DND-41 (cell line): ENCODE measurements around the gene ABHD16A.

ENCODE experiments used
- ATAC-seq: fragments of 200-7000 bp; cut with Tn5 transposase; 3 replicates; pipeline ENCODE4 v1.9.1; 2021; ENCODE audit warnings: low read depth; ENCODE audit not compliant: insufficient read depth
- DNase-seq: peaks from one replicate; pipeline ENCODE4 v3.0.0-alpha.2; 2020
- H2AFZ ChIP-seq: 2 replicates; pipeline ENCODE4 v1.6.0; 2012; ENCODE audit warnings: low read depth, low read length
- H3K27ac ChIP-seq: 2 replicates; pipeline ENCODE4 v1.5.1; 2012; ENCODE audit warnings: low read length, inconsistent platforms
- H3K27me3 ChIP-seq: fragments of 200-600 bp; sonication (generic); 2 replicates; pipeline ENCODE4 v1.6.0; 2012; ENCODE audit warnings: low read length, mild to moderate bottlenecking, inconsistent platforms; ENCODE audit not compliant: insufficient read depth, poor library complexity
- H3K36me3 ChIP-seq: 2 replicates; pipeline ENCODE4 v1.5.1; 2012; ENCODE audit warnings: low read length, inconsistent platforms; ENCODE audit not compliant: insufficient read depth
- H3K4me1 ChIP-seq: 2 replicates; pipeline ENCODE4 v1.5.1; 2012; ENCODE audit warnings: mild to moderate bottlenecking, low read length; ENCODE audit not compliant: insufficient read depth
- H3K4me2 ChIP-seq: 2 replicates; pipeline ENCODE4 v1.6.0; 2012; ENCODE audit warnings: mild to moderate bottlenecking, moderate library complexity, low read length, inconsistent platforms; ENCODE audit not compliant: insufficient read depth
- H3K4me3 ChIP-seq, 2 experiments: fragments of 200-600 bp in 1 of 2; shearing (Covaris generic) in 1 of 2; 2 replicates each; pipeline ENCODE4 v1.5.1; 2012 to 2016; ENCODE audit warnings: inconsistent platforms in 2 of 2, low read length in 2 of 2, mild to moderate bottlenecking in 2 of 2, low read depth in 1 of 2, moderate library complexity in 1 of 2
- H3K79me2 ChIP-seq: 2 replicates; pipeline ENCODE4 v1.6.0; 2012; ENCODE audit warnings: low read length, inconsistent platforms; ENCODE audit not compliant: insufficient read depth
- H3K9ac ChIP-seq: 2 replicates; pipeline ENCODE4 v1.6.0; 2012; ENCODE audit warnings: low read depth, mild to moderate bottlenecking, inconsistent platforms, low read length, moderate library complexity
- H3K9me3 ChIP-seq: 2 replicates; pipeline ENCODE4 v1.5.1; 2012; ENCODE audit warnings: low read length, moderate library complexity, mild to moderate bottlenecking, inconsistent platforms; ENCODE audit not compliant: insufficient read depth, severe bottlenecking
- H4K20me1 ChIP-seq: 2 replicates; pipeline ENCODE4 v1.6.0; 2012; ENCODE audit warnings: low read length; ENCODE audit not compliant: insufficient read depth
- CTCF ChIP-seq: IDR thresholded peaks from 2 replicates; pipeline ENCODE4 v1.5.1; 2012; ENCODE audit warnings: borderline replicate concordance, low read length, moderate library complexity, mild to moderate bottlenecking; ENCODE audit not compliant: poor library complexity, severe bottlenecking; ENCODE audit errors: extremely low read depth
- EZH2 ChIP-seq: IDR thresholded peaks from 3 replicates; pipeline ENCODE4 v1.6.1; 2012; ENCODE audit warnings: borderline replicate concordance, low read depth, mild to moderate bottlenecking, moderate library complexity, low read length, inconsistent platforms; ENCODE audit not compliant: severe bottlenecking

The ABHD16A gene

GRCh38 chr6:31639449-31639861 is 63.7 kb downstream of the ABHD16A start:
- Histone ChIP-seq H3K4me3 (no peak overlapping the region), H4K20me1 (peaks cover 40% of the 10 kb centered on the region), H3K36me3 (peaks cover 93% of the 10 kb centered on the region), H3K4me1 (no peaks in the 10 kb centered on the region), H3K9me3 (no peaks in the 10 kb centered on the region), H3K4me2 (no peak overlapping the region), H3K27me3 (no peaks in the 10 kb centered on the region), H3K9ac (no peak overlapping the region), H3K79me2 (peaks cover 6% of the 10 kb centered on the region; the same call in 1 of the 2 replicates), H2AFZ (no peak overlapping the region), H3K27ac (no peak overlapping the region)
- TF ChIP-seq EZH2 (no peak), CTCF (no peak)
- DNase-seq: no peak
- 0 out of 3 replicates have a peak, but pooled peaks have one; percentile 8 for ATAC-seq

GRCh38 chr6:31639043-31639442 is 64.1 kb downstream of the ABHD16A start:
- Histone ChIP-seq H3K36me3 (peaks cover 93% of the 10 kb centered on the region), H3K4me2 (no peak overlapping the region), H3K79me2 (peaks cover 5% of the 10 kb centered on the region), H4K20me1 (peaks cover 41% of the 10 kb centered on the region), H2AFZ (no peak overlapping the region), H3K9ac (no peak overlapping the region), H3K27me3 (no peaks in the 10 kb centered on the region), H3K4me1 (no peaks in the 10 kb centered on the region), H3K9me3 (no peaks in the 10 kb centered on the region), H3K4me3 (no peak overlapping the region), H3K27ac (no peak overlapping the region)
- TF ChIP-seq EZH2 (no peak), CTCF (no peak)
- ATAC-seq: 0 out of 3 replicates have a peak, but pooled peaks have one; percentile 1
- no peak for DNase-seq
